Measurements from ENCODE around the gene ZNRF2.

DNA sequence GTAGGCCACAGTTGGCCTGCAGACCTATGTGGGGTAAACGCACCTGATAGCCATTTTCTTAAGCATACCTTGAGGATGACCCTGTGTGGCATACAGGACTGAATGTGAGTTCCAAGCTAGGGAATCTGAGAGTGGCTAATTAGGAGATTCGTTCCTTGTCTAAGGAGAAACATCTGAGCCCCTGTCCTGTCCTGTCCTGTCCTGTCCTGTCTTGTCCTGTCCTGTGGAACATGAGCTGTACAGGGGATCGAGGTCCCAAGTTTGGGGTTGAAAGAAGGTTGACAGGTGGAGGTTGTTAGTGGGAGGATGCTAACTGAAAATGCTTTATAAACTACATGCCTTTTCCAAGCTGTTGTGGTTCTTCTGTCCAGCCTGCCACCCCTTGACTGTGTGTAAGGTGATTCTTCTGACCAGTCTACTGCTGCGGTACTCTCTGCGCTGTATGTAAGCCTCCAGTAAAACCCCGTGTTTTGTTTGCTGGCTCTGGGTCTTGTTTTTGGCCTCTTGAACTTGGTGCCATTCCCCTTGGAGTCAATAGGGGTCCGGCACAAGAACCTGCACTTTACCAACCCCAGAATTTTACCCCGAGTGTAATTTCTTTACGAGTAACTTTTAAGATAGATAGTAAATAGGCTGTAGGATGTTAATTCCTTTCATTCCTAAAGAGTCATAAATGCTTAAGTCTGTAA, 26.4 kb downstream of the ZNRF2 start:
- TF ChIP-seq, protein P1, sequence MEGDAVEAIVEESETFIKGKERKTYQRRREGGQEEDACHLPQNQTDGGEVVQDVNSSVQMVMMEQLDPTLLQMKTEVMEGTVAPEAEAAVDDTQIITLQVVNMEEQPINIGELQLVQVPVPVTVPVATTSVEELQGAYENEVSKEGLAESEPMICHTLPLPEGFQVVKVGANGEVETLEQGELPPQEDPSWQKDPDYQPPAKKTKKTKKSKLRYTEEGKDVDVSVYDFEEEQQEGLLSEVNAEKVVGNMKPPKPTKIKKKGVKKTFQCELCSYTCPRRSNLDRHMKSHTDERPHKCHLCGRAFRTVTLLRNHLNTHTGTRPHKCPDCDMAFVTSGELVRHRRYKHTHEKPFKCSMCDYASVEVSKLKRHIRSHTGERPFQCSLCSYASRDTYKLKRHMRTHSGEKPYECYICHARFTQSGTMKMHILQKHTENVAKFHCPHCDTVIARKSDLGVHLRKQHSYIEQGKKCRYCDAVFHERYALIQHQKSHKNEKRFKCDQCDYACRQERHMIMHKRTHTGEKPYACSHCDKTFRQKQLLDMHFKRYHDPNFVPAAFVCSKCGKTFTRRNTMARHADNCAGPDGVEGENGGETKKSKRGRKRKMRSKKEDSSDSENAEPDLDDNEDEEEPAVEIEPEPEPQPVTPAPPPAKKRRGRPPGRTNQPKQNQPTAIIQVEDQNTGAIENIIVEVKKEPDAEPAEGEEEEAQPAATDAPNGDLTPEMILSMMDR (conservative IDR thresholded peaks at IDR 0.05 in 1 of 2, IDR thresholded peaks at IDR 0.05 in 1 of 2; ENCODE audit: low read depth in 1 of 2, low read length in 2 of 2): no peak
- no peak for TF ChIP-seq EZH2 (IDR thresholded peaks at IDR 0.05; ENCODE audit: low read length, missing control alignments)

Measured in fibroblast of lung (primary cell).